Activated CD4-positive, alpha-beta T cell treated with anti-CD3 and anti-CD28 coated beads, Interleukin-2, amount 50 U/mL, for 24 hours (primary cell): ENCODE data around the gene ADGRG2.
"Not testable (repeated sequence)": the region's sequence is repeated elsewhere in the genome, so short reads cannot be mapped to it uniquely, and the experiment has no call there.

ENCODE experiments used
- DNase-seq, 2 donors: peaks; one replicate each; pipeline ENCODE4 v3.0.0-alpha.2; 2020; ENCODE audit warnings: low read depth in 1 of 2, low spot score in 1 of 2

ADGRG2 gene

GRCh38 chrX:19089555-19090040, 32.7 kb downstream of the ADGRG2 start:
- DNase-seq, result no peak

- no peak for DNase-seq
Measured at GRCh38 chrX:19086102-19086772, 36.0 kb downstream of the ADGRG2 start.

- no peak for DNase-seq
Measured at GRCh38 chrX:19085666-19086065, 36.6 kb downstream of the ADGRG2 start.

GRCh38 chrX:19075754-19076153, 46.5 kb downstream of the ADGRG2 start:
- DNase-seq, result no peak

GRCh38 chrX:19072372-19072771, 49.9 kb downstream of the ADGRG2 start:
- DNase-seq, result no peak

GRCh38 chrX:19070555-19070994, 51.7 kb downstream of the ADGRG2 start:
- no peak for DNase-seq

- DNase-seq, result not testable (repeated sequence)
Measured at GRCh38 chrX:19066987-19067386, 55.3 kb downstream of the ADGRG2 start.

GRCh38 chrX:19065535-19065934, 56.7 kb downstream of the ADGRG2 start:
- no peak for DNase-seq

GRCh38 chrX:19064175-19064574, 58.1 kb downstream of the ADGRG2 start:
- no peak for DNase-seq

GRCh38 chrX:19063030-19063429, 59.2 kb downstream of the ADGRG2 start:
- DNase-seq, result no peak

- DNase-seq, result no peak
Measured at GRCh38 chrX:19059067-19059466, 63.2 kb downstream of the ADGRG2 start.

- DNase-seq, result no peak
Measured at GRCh38 chrX:19057856-19058255, 64.4 kb downstream of the ADGRG2 start.

- DNase-seq, result no peak
Measured at GRCh38 chrX:19049110-19049509, 73.2 kb downstream of the ADGRG2 start.

- no peak for DNase-seq
Measured at GRCh38 chrX:19046343-19047215, 75.7 kb downstream of the ADGRG2 start.

- DNase-seq, result no peak
Measured at GRCh38 chrX:19040373-19040772, 81.9 kb downstream of the ADGRG2 start.

- DNase-seq, result no peak
Measured at GRCh38 chrX:19034025-19034424, 88.2 kb downstream of the ADGRG2 start.

GRCh38 chrX:19030805-19031204, 91.5 kb downstream of the ADGRG2 start:
- no peak for DNase-seq

GRCh38 chrX:19028560-19028959, 93.7 kb downstream of the ADGRG2 start:
- no peak for DNase-seq

GRCh38 chrX:19024366-19024765, 97.9 kb downstream of the ADGRG2 start:
- DNase-seq, result no peak

- no peak for DNase-seq
Measured at GRCh38 chrX:19019996-19020395, 102.3 kb downstream of the ADGRG2 start.

- no peak for DNase-seq
Measured at GRCh38 chrX:19017271-19017670, 105.0 kb downstream of the ADGRG2 start.

- not testable (repeated sequence) for DNase-seq
Measured at GRCh38 chrX:19016614-19017013, 105.7 kb downstream of the ADGRG2 start.
